ENCODE measurements around the gene MIA.
A peak's percentile ranks its signal among the peaks of the same experiment; 100 is the strongest.

The MIA gene

GRCh38 chr19:40798683-40799557, 23.6 kb downstream of the MIA start, which contains the start of gene EGLN2:
Gene EGLN2 (plus strand): TSS chr19:40799191. CDS start chr19:40800573, 1,382 bp downstream.
- DNase-seq (ENCODE audit: extremely low read depth, low read depth): peak; percentile 99
- no peak for TF ChIP-seq CTCF (IDR thresholded peaks at IDR 0.05; ENCODE audit: low read depth, low read length)

GRCh38 chr19:40799558-40800338, 24.4 kb downstream of the MIA start:
- DNase-seq (ENCODE audit: extremely low read depth, low read depth): no peak

GRCh38 chr19:40800339-40800996, 25.1 kb downstream of the MIA start:
- TF ChIP-seq CTCF (IDR thresholded peaks at IDR 0.05; ENCODE audit: low read depth, low read length): no peak

More at GRCh38 chr19:40799558-40800338, 24.4 kb downstream of the MIA start:
- no peak for TF ChIP-seq CTCF (IDR thresholded peaks at IDR 0.05; ENCODE audit: low read depth, low read length)

DNA sequence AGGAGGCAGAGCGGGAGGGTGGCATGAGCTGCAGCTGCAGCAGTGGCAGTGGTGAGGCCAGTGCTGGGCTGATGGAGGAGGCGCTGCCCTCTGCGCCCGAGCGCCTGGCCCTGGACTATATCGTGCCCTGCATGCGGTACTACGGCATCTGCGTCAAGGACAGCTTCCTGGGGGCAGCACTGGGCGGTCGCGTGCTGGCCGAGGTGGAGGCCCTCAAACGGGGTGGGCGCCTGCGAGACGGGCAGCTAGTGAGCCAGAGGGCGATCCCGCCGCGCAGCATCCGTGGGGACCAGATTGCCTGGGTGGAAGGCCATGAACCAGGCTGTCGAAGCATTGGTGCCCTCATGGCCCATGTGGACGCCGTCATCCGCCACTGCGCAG, 25.7 kb downstream of the MIA start:
- DNase-seq (ENCODE audit: extremely low read depth, low read depth): no peak
- TF ChIP-seq CTCF (IDR thresholded peaks at IDR 0.05; ENCODE audit: low read depth, low read length): no peak

More at GRCh38 chr19:40800339-40800996, 25.1 kb downstream of the MIA start:
- no peak for DNase-seq (ENCODE audit: extremely low read depth, low read depth)

- no peak for TF ChIP-seq CTCF (IDR thresholded peaks at IDR 0.05; ENCODE audit: low read depth, low read length)
- no peak for DNase-seq (ENCODE audit: extremely low read depth, low read depth)
Measured at GRCh38 chr19:40801426-40802299, 26.3 kb downstream of the MIA start.

DNA sequence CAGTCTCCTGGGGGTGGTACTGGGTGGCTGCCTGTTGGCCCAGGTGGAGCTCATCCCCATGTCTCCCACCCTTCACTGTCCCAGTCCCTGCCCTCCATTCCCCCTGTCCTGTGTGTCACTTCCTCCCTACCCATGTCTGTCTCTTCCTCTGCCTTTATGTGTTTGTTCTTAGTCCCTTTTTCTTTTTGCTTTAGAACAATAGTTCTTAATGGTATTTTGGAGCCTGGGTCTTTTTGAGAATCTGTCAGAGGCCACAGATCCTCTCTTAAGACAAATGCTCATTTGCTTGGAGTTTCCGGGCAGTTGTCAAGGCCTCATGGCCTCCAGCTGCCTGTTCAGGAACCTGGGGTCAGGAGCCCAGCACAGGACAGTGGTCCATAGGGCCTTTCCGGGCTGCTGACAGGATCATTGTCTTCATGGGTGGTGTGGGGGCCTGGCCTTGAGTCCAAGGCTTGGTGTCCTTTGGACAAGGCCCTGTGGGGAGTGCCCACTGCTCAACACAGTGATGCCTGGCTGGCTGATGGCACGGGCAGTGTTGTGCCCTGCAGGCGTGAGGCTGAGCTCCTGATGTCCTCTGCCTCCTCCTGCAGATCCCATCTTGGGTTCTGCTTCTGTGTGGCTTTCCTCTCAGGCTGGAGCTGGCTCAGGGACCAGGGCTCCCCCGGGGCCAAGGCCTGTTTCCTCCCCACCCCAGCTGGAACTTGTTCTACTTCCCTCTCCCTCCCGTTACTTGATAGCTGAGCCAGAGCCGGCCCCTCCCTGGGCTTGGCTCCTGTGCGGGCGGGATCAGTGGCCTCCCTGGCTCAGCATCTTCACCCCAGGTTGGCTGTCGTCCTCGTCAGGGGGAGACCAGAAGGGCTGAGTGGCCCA, 27.2 kb downstream of the MIA start:
- no peak for TF ChIP-seq CTCF (IDR thresholded peaks at IDR 0.05; ENCODE audit: low read depth, low read length)
- DNase-seq (ENCODE audit: extremely low read depth, low read depth): no peak

All from AG09319 (cell line).